GM12875 (cell line): ENCODE measurements around the gene EOGT.

Experiments used
- H3K4me3 ChIP-seq: one replicate; pipeline ENCODE4 v1.5.1; 2011; ENCODE audit warnings: low read depth, low read length, control low read depth
- TF ChIP-seq, protein P1 (sequence below): IDR thresholded peaks from 2 replicates; pipeline ENCODE4 v1.5.1; 2011; ENCODE audit warnings: low read depth, mild to moderate bottlenecking, control low read depth, inconsistent platforms, low read length, moderate library complexity, borderline replicate concordance; ENCODE audit not compliant: insufficient read depth

EOGT gene

DNA sequence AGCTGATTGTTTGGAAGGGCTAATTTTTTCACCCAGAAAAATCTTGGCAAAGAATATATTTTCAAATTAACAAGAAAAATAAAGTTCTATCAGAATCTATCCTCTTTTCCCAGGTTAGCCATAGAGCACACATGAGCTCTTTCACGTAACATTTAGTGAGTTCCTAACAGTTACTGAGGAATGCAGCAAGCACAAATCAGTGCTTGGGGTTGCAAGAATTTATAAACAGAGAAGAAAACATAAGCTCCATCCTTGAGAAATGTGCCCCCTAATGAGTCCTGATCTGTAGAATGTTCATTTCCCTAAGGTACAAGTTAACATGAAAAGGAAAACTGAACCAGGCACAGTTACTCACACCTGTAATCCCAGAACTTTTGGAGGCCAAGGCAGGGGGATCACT, 13.9 kb downstream of the EOGT start:
- H3K4me3 ChIP-seq: no peak overlapping the region
- TF ChIP-seq, protein P1, sequence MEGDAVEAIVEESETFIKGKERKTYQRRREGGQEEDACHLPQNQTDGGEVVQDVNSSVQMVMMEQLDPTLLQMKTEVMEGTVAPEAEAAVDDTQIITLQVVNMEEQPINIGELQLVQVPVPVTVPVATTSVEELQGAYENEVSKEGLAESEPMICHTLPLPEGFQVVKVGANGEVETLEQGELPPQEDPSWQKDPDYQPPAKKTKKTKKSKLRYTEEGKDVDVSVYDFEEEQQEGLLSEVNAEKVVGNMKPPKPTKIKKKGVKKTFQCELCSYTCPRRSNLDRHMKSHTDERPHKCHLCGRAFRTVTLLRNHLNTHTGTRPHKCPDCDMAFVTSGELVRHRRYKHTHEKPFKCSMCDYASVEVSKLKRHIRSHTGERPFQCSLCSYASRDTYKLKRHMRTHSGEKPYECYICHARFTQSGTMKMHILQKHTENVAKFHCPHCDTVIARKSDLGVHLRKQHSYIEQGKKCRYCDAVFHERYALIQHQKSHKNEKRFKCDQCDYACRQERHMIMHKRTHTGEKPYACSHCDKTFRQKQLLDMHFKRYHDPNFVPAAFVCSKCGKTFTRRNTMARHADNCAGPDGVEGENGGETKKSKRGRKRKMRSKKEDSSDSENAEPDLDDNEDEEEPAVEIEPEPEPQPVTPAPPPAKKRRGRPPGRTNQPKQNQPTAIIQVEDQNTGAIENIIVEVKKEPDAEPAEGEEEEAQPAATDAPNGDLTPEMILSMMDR: no peak

- TF ChIP-seq, protein P1: no peak
Measured at GRCh38 chr3:68999158-68999557, 14.3 kb downstream of the EOGT start.

GRCh38 chr3:68997887-68998286, 15.6 kb downstream of the EOGT start:
- TF ChIP-seq, protein P1: no peak
- H3K4me3 ChIP-seq: no peak overlapping the region

More at GRCh38 chr3:68999158-68999557, 14.3 kb downstream of the EOGT start:
- no peak overlapping the region for H3K4me3 ChIP-seq

GRCh38 chr3:68996356-68996995, 17.0 kb downstream of the EOGT start:
- no peak overlapping the region for H3K4me3 ChIP-seq
- TF ChIP-seq, protein P1: no peak

DNA sequence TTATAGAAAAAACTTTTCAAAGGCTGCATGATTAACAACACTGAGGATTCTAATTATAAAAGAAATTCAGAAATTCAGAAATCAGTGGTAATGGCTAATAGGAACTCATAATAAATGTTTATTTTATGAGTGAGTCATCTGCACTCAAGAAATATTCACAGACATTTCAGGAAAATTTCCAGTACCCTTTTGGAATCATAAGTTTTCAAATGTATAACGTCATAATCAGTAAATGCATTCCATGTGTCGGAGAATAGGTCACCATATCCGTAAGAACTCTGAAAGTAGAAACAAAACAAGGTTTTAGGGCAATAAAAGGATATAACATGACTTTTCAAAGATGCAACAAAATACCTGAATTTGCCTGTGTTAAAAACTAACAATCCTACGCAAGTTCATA, 24.7 kb downstream of the EOGT start:
- no peak overlapping the region for H3K4me3 ChIP-seq
- TF ChIP-seq, protein P1: no peak

DNA sequence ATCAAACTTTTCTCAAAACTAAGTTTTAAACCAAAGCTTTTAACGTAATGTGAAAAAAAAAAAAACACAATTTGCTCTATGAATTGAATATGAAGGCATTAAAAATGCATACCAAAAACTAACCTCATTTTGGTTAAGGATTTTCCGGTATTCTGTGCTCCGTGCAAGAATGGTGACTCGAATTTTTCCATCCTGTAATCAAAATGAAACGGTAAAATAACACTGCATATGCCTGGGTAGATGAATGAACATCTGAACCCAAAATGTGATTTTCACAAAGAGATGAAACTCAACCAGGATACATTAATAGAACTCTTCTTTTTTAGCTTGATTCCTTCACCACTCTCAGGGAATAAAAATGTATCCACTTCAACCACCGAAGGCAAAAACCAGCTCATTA, 26.2 kb downstream of the EOGT start:
- TF ChIP-seq, protein P1: no peak

DNA sequence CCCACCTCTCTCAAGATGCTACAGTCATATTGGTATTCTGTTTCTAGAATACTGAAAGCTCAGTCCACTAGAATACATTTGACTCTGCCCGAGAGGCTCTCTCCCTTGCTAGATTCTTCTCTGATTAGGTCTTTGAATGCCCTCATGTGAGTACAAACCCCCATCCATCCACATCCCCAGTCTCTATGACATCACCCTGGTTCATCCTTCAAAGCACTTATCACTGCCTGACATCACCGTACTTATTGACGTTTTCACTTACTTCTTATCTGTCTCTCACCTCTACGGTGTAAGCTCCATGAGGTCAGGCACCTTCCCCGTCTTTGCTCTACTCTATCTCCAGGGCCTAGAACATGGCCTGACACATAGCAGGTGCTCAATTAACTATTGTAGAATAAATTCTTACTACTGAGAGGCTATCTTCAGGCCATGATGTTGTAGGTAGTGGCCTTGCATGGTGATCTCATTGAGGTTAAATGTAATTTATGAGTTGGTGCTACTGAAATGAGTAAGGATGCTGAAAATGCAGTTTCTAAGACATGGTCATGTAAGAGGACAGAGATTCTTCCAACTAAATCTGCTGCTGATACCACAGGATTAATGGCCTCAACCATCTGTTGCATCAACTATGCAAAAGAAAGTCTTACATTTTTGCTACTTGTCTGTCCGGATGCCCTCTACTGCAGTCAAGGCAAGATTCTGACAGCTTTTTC, 26.8 kb downstream of the EOGT start:
- H3K4me3 ChIP-seq: no peak overlapping the region
- TF ChIP-seq, protein P1: no peak

More for the DNA sequence above, 26.2 kb downstream of the EOGT start:
- H3K4me3 ChIP-seq: no peak overlapping the region
